Measurements from ENCODE around the gene NFKBIE. TPM values are rescaled to one million over a fixed set of nuclear protein-coding genes. Genes with fewer than 3 reads are reported as not detected.
A peak's percentile ranks its signal among the peaks of the same experiment; 100 is the strongest.

The NFKBIE gene
- total and polyA plus RNA-seq, 2 of the 13 experiments (the other 11 are each of a cell fraction or from before 2014, with no cell fraction given) = 6.7 to 14.5 TPM

DNA sequence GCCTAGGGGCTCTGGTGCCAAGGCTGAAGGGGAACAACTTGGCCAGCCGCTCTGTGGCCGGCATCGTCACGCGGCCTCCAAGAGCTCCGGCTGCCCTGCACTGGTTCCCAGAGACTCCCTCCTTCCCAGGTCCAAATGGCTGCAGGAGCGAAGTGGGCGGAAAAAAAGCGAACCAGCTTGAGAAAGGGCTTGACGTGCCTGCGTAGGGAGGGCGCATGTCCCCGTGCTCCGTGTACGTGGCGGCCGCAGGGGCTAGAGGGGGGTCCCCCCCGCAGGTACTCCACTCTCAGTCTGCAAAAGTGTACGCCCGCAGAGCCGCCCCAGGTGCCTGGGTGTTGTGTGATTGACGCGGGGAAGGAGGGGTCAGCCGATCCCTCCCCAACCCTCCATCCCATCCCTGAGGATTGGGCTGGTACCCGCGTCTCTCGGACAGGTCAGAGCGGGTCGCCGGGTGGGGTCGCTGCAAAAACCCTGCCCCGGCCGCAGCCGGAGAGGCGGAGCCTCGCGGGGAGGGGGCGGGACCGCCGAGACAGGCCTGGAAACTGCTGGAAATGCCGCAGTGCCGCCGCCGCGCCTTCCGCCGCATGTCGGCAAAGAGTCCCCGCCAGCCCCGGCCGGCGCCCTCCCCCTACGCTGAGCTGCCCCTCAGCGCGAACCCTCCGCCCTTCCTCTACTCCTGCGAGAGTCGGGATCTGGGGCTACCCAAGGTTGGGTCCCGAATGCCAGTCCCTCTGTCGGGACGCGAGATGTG lies 19.3 kb downstream of the NFKBIE start (continued):
- no peak for TF ChIP-seq ZNF530 (CRISPR knock-in tag; IDR thresholded peaks at IDR 0.05; ENCODE audit: low read depth)
- TF ChIP-seq SRSF9 (IDR thresholded peaks at IDR 0.05; ENCODE audit: borderline replicate concordance, insufficient read depth, low read depth, low read length, poor library complexity, severe bottlenecking) = no peak
- TF ChIP-seq PHF21A (CRISPR knock-in tag; IDR thresholded peaks at IDR 0.05) = peak; percentile 75; the same call in 1 of the 2 replicates
- no peak for TF ChIP-seq PPARG (CRISPR knock-in tag; conservative IDR thresholded peaks at IDR 0.05)
- TF ChIP-seq, protein P1, sequence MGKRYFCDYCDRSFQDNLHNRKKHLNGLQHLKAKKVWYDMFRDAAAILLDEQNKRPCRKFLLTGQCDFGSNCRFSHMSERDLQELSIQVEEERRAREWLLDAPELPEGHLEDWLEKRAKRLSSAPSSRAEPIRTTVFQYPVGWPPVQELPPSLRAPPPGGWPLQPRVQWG (CRISPR knock-in tag; IDR thresholded peaks at IDR 0.05; ENCODE audit: borderline replicate concordance, low read depth) = no peak
- TF ChIP-seq, protein P2, sequence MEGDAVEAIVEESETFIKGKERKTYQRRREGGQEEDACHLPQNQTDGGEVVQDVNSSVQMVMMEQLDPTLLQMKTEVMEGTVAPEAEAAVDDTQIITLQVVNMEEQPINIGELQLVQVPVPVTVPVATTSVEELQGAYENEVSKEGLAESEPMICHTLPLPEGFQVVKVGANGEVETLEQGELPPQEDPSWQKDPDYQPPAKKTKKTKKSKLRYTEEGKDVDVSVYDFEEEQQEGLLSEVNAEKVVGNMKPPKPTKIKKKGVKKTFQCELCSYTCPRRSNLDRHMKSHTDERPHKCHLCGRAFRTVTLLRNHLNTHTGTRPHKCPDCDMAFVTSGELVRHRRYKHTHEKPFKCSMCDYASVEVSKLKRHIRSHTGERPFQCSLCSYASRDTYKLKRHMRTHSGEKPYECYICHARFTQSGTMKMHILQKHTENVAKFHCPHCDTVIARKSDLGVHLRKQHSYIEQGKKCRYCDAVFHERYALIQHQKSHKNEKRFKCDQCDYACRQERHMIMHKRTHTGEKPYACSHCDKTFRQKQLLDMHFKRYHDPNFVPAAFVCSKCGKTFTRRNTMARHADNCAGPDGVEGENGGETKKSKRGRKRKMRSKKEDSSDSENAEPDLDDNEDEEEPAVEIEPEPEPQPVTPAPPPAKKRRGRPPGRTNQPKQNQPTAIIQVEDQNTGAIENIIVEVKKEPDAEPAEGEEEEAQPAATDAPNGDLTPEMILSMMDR (CRISPR knock-in tag; IDR thresholded peaks at IDR 0.05) = peak; percentile 89
- 0 out of 2 replicates have a peak, but pooled peaks have one; percentile 35 for TF ChIP-seq HHEX (CRISPR knock-in tag; IDR thresholded peaks at IDR 0.05)
- no peak for TF ChIP-seq MAFF (IDR thresholded peaks at IDR 0.05; ENCODE audit: low read depth, low read length)
- peak; percentile 49; the same call in 1 of the 2 replicates for TF ChIP-seq GTF2F1 (IDR thresholded peaks at IDR 0.05; ENCODE audit: low read length)
- peak; percentile 67 for TF ChIP-seq FOXA3 (CRISPR knock-in tag; IDR thresholded peaks at IDR 0.05)
- TF ChIP-seq KLF16 (CRISPR knock-in tag; IDR thresholded peaks at IDR 0.05) = peak in 1 of 2 experiments; percentile 66; a peak in 1 of 4 replicates
- TF ChIP-seq ZNF407 (CRISPR knock-in tag; IDR thresholded peaks at IDR 0.05; ENCODE audit: not compliant biosample characterization) = peak; percentile 94
- TF ChIP-seq NCOA2 (CRISPR knock-in tag; IDR thresholded peaks at IDR 0.05) = no peak; the same call in 1 of the 2 replicates
- no peak for TF ChIP-seq ZBTB8A (CRISPR knock-in tag; IDR thresholded peaks at IDR 0.05; ENCODE audit: borderline replicate concordance, low read depth)
- peak; percentile 90 for TF ChIP-seq ZNF232 (CRISPR knock-in tag; IDR thresholded peaks at IDR 0.05; ENCODE audit: borderline replicate concordance)
- peak; percentile 99 for TF ChIP-seq ZNF44 (CRISPR knock-in tag; IDR thresholded peaks at IDR 0.05)
- TF ChIP-seq GTF3A (CRISPR knock-in tag; conservative IDR thresholded peaks at IDR 0.05) = no peak
- TF ChIP-seq ZMAT3 (CRISPR knock-in tag; conservative IDR thresholded peaks at IDR 0.05) = peak; percentile 19; the same call in 1 of the 2 replicates
- peak; percentile 82; the same call in 1 of the 2 replicates for TF ChIP-seq KAT7 (CRISPR knock-in tag; IDR thresholded peaks at IDR 0.05; ENCODE audit: borderline replicate concordance)
- TF ChIP-seq CHCHD3 (CRISPR knock-in tag; IDR thresholded peaks at IDR 0.05) = peak; percentile 78; the same call in 1 of the 2 replicates

Data from HepG2 (cell line).